HG02642 (cell line): Measurements from ENCODE around the gene WDR36.
"Not testable (repeated sequence)": the region's sequence is repeated elsewhere in the genome, so short reads cannot be mapped to it uniquely, and the experiment has no call there.

ENCODE experiments used
- ATAC-seq: cut with Tn5 transposase; IDR thresholded peaks from one replicate; pipeline ENCODE4 v1.9.1; 2021; ENCODE audit warnings: mild to moderate bottlenecking; ENCODE audit not compliant: unreplicated experiment, poor library complexity

Gene WDR36

GRCh38 chr5:111134087-111134486, 41.9 kb downstream of the WDR36 start:
- ATAC-seq: no peak

GRCh38 chr5:111134864-111135263, 42.7 kb downstream of the WDR36 start:
- ATAC-seq: no peak

- no peak for ATAC-seq
Observed at GRCh38 chr5:111135363-111135762, 43.2 kb downstream of the WDR36 start.

- no peak for ATAC-seq
Observed at GRCh38 chr5:111135946-111136345, 43.8 kb downstream of the WDR36 start.

GRCh38 chr5:111138096-111138495, 45.9 kb downstream of the WDR36 start:
- no peak for ATAC-seq

- not testable (repeated sequence) for ATAC-seq
Observed at GRCh38 chr5:111141471-111141870, 49.3 kb downstream of the WDR36 start.

GRCh38 chr5:111142932-111143331, 50.8 kb downstream of the WDR36 start:
- no peak for ATAC-seq

GRCh38 chr5:111143910-111144309, 51.8 kb downstream of the WDR36 start:
- ATAC-seq: peak; percentile 12

GRCh38 chr5:111144352-111144930, 52.3 kb downstream of the WDR36 start:
- ATAC-seq: peak; percentile 95

- ATAC-seq: no peak
Observed at GRCh38 chr5:111146053-111146452, 53.9 kb downstream of the WDR36 start.

- no peak for ATAC-seq
Observed at GRCh38 chr5:111147502-111147901, 55.4 kb downstream of the WDR36 start.

GRCh38 chr5:111151998-111152397, 59.9 kb downstream of the WDR36 start:
- no peak for ATAC-seq

GRCh38 chr5:111153483-111153882, 61.3 kb downstream of the WDR36 start:
- ATAC-seq: no peak

- ATAC-seq: no peak
Observed at GRCh38 chr5:111153945-111154344, 61.8 kb downstream of the WDR36 start.

- ATAC-seq: peak; percentile 84
Observed at GRCh38 chr5:111158105-111158744, 66.1 kb downstream of the WDR36 start.

- no peak for ATAC-seq
Observed at GRCh38 chr5:111159845-111160244, 67.7 kb downstream of the WDR36 start.

GRCh38 chr5:111163000-111163399, 70.9 kb downstream of the WDR36 start:
- ATAC-seq: no peak

- no peak for ATAC-seq
Observed at GRCh38 chr5:111165058-111165457, 72.9 kb downstream of the WDR36 start.

GRCh38 chr5:111167551-111167950, 75.4 kb downstream of the WDR36 start:
- ATAC-seq: no peak

GRCh38 chr5:111168608-111169007, 76.5 kb downstream of the WDR36 start:
- ATAC-seq: no peak

GRCh38 chr5:111169269-111169668, 77.1 kb downstream of the WDR36 start:
- no peak for ATAC-seq

- no peak for ATAC-seq
Observed at GRCh38 chr5:111170279-111170678, 78.1 kb downstream of the WDR36 start.
